ENCODE measurements around the gene PLEKHG7. TPM values are rescaled to one million over a fixed set of nuclear protein-coding genes. Genes with fewer than 3 reads are reported as not detected.

The PLEKHG7 gene
- total and polyA plus RNA-seq, 2 donors (not counting 1 experiment from before 2014, with no cell fraction given), result 7.5 to 23.2 TPM

- H3K4me1 Mint-ChIP-seq, result no peaks in the 10 kb centered on the region
- intact Hi-C loops (cut with micrococcal nuclease), result loop anchor here (1.0 to 10.0 kb wide), 9 partner anchors 144 to 1420 kb away; partner anchors contain the start of gene EEA1
- Histone ChIP-seq H3K9me3 (ENCODE audit: control extremely low read depth in 1 of 3, control insufficient read depth in 2 of 3, insufficient read depth in 1 of 3, low read length in 2 of 3) (no peaks in the 10 kb centered on the region), H3K9ac (ENCODE audit: low read length) (no peak overlapping the region), H3K4me1 (ENCODE audit: control insufficient read depth in 2 of 2, insufficient read depth in 2 of 2, low read length in 2 of 2) (no peaks in the 10 kb centered on the region), H2AFZ (ENCODE audit: insufficient read depth, low read depth, low read length, poor library complexity, severe bottlenecking) (no peak overlapping the region), H3K27ac (ENCODE audit: low read length in 2 of 2) (no peak overlapping the region), H3K4me2 (replicated peaks; ENCODE audit: low read depth, low read length, poor library complexity, severe bottlenecking) (no peak overlapping the region), H3K27me3 (replicated peaks in 1 of 4; ENCODE audit: control extremely low read depth in 1 of 4, control insufficient read depth in 3 of 4, insufficient read depth in 4 of 4, low read length in 3 of 4) (no peaks in the 10 kb centered on the region), H3K79me2 (ENCODE audit: control insufficient read depth, insufficient read depth, low read length) (no peaks in the 10 kb centered on the region), H4K20me1 (ENCODE audit: control insufficient read depth, insufficient read depth, low read length, poor library complexity, severe bottlenecking) (no peaks in the 10 kb centered on the region), H3K4me3 (ENCODE audit: control extremely low read depth in 1 of 5, extremely low read depth in 1 of 5, insufficient read depth in 1 of 5, low read depth in 2 of 5, low read length in 4 of 5) (no peak overlapping the region), H3K36me3 (replicated peaks in 1 of 2; ENCODE audit: control extremely low read depth in 1 of 2, control insufficient read depth in 1 of 2, extremely low read depth in 1 of 2, insufficient read depth in 2 of 2, low read length in 1 of 2) (peaks cover 3 to 15% of the 10 kb centered on the region in 2 experiments)
- no peak overlapping the region for H3K27ac Mint-ChIP-seq
- ChIA-PET CTCF (interaction anchor here (0.6 to 4.2 kb wide), 30 partner anchors 9 to 1317 kb away, joined by 3 to 53 read pairs (median 4); partner anchors contain the start of genes MRPL42 and UBE2N), POLR2A (interaction anchor here (0.6 kb wide), 1 partner anchor 23 kb away, joined by 3 read pairs; no protein-coding TSS in a partner anchor)
- DNase-seq, result peak; percentile 75
- WGBS (ENCODE audit: insufficient coverage), result no CpG with 5 or more reads among the region's 1 CpG
- no peaks in the 10 kb centered on the region for H3K9me3 Mint-ChIP-seq (ENCODE audit: insufficient read depth)
- TF ChIP-seq, protein P1, sequence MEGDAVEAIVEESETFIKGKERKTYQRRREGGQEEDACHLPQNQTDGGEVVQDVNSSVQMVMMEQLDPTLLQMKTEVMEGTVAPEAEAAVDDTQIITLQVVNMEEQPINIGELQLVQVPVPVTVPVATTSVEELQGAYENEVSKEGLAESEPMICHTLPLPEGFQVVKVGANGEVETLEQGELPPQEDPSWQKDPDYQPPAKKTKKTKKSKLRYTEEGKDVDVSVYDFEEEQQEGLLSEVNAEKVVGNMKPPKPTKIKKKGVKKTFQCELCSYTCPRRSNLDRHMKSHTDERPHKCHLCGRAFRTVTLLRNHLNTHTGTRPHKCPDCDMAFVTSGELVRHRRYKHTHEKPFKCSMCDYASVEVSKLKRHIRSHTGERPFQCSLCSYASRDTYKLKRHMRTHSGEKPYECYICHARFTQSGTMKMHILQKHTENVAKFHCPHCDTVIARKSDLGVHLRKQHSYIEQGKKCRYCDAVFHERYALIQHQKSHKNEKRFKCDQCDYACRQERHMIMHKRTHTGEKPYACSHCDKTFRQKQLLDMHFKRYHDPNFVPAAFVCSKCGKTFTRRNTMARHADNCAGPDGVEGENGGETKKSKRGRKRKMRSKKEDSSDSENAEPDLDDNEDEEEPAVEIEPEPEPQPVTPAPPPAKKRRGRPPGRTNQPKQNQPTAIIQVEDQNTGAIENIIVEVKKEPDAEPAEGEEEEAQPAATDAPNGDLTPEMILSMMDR (IDR thresholded peaks at IDR 0.05), result peak; percentile 81
- no peak for TF ChIP-seq EZH2 (IDR thresholded peaks at IDR 0.05; ENCODE audit: borderline replicate concordance, insufficient read depth, low read depth, low read length, poor library complexity, severe bottlenecking)
- peak; percentile 98 for ATAC-seq (ENCODE audit: low read depth)
- H3K27me3 Mint-ChIP-seq, result no peaks in the 10 kb centered on the region
- no peak overlapping the region for H3K4me3 Mint-ChIP-seq
These were observed 82.2 kb downstream of the PLEKHG7 start for GRCh38 chr12:92784797-92785562.

DNA sequence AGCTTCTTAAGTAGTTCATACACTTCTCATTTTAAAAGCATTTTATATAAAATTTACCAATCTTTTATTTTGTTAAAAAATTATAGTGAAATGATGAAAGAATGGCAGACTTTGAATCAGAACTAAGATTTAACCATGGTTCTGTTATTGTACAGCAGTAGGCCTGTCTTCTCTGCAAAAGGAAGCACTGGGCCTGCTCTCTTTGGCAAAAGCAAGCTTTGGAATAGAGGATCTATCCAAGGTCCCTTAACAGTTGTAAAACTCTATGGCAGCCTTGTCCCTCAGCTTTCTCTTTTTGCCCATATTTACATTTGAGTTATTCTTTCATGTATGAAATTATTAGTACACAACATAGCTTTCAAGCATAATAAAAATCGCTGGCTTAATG, 82.8 kb downstream of the PLEKHG7 start:
- peaks cover 2% of the 10 kb centered on the region for H3K9me3 Mint-ChIP-seq (ENCODE audit: insufficient read depth)
- H3K27me3 Mint-ChIP-seq, result no peaks in the 10 kb centered on the region
- WGBS (ENCODE audit: insufficient coverage), result no CpG with 5 or more reads among the region's 1 CpG
- H4K20me1 ChIP-seq (ENCODE audit: control insufficient read depth, insufficient read depth, low read length, poor library complexity, severe bottlenecking), result no peaks in the 10 kb centered on the region
- intact Hi-C loops (cut with micrococcal nuclease), result loop anchor here (1.0 to 10.0 kb wide), 9 partner anchors 144 to 1421 kb away; partner anchors contain the start of gene EEA1
- no peak overlapping the region for H3K4me3 Mint-ChIP-seq
- CTCF ChIA-PET, result interaction anchor here (0.7 to 4.2 kb wide), 22 partner anchors 8 to 1316 kb away, joined by 3 to 53 read pairs (median 4); partner anchors contain the start of genes MRPL42 and UBE2N
- no peak overlapping the region for H3K4me3 ChIP-seq (ENCODE audit: control extremely low read depth in 1 of 5, extremely low read depth in 1 of 5, insufficient read depth in 1 of 5, low read depth in 2 of 5, low read length in 4 of 5)
- H3K4me1 ChIP-seq (ENCODE audit: control insufficient read depth in 2 of 2, insufficient read depth in 2 of 2, low read length in 2 of 2), result no peaks in the 10 kb centered on the region
- H3K27ac Mint-ChIP-seq, result no peak overlapping the region
- no peak overlapping the region for H2AFZ ChIP-seq (ENCODE audit: insufficient read depth, low read depth, low read length, poor library complexity, severe bottlenecking)
- H3K27ac ChIP-seq (ENCODE audit: low read length in 2 of 2), result no peak overlapping the region
- no peaks in the 10 kb centered on the region for H3K4me1 Mint-ChIP-seq
- POLR2A ChIA-PET, result no interaction called here
- H3K79me2 ChIP-seq (ENCODE audit: control insufficient read depth, insufficient read depth, low read length), result no peaks in the 10 kb centered on the region
- peaks cover 3 to 9% of the 10 kb centered on the region in 2 experiments for H3K36me3 ChIP-seq (replicated peaks in 1 of 2; ENCODE audit: control extremely low read depth in 1 of 2, control insufficient read depth in 1 of 2, extremely low read depth in 1 of 2, insufficient read depth in 2 of 2, low read length in 1 of 2)
- ATAC-seq (ENCODE audit: low read depth) (no peak), DNase-seq (no peak)
- no peaks in the 10 kb centered on the region for H3K9me3 ChIP-seq (ENCODE audit: control extremely low read depth in 1 of 3, control insufficient read depth in 2 of 3, insufficient read depth in 1 of 3, low read length in 2 of 3)
- no peak overlapping the region for H3K4me2 ChIP-seq (replicated peaks; ENCODE audit: low read depth, low read length, poor library complexity, severe bottlenecking)
- TF ChIP-seq, protein P1 (IDR thresholded peaks at IDR 0.05), result no peak
- TF ChIP-seq EZH2 (IDR thresholded peaks at IDR 0.05; ENCODE audit: borderline replicate concordance, insufficient read depth, low read depth, low read length, poor library complexity, severe bottlenecking), result no peak
- no peaks in the 10 kb centered on the region for H3K27me3 ChIP-seq (replicated peaks in 1 of 4; ENCODE audit: control extremely low read depth in 1 of 4, control insufficient read depth in 3 of 4, insufficient read depth in 4 of 4, low read length in 3 of 4)
- no peak overlapping the region for H3K9ac ChIP-seq (ENCODE audit: low read length)

All from B cell (primary cell).